ENCODE results near the gene PNRC2. TPM values are rescaled to one million over a fixed set of nuclear protein-coding genes. Genes with fewer than 3 reads are reported as not detected.

Gene PNRC2
- total and polyA plus RNA-seq, 2 experiments from 2014 or later: 67.4 to 77.3 TPM

DNA sequence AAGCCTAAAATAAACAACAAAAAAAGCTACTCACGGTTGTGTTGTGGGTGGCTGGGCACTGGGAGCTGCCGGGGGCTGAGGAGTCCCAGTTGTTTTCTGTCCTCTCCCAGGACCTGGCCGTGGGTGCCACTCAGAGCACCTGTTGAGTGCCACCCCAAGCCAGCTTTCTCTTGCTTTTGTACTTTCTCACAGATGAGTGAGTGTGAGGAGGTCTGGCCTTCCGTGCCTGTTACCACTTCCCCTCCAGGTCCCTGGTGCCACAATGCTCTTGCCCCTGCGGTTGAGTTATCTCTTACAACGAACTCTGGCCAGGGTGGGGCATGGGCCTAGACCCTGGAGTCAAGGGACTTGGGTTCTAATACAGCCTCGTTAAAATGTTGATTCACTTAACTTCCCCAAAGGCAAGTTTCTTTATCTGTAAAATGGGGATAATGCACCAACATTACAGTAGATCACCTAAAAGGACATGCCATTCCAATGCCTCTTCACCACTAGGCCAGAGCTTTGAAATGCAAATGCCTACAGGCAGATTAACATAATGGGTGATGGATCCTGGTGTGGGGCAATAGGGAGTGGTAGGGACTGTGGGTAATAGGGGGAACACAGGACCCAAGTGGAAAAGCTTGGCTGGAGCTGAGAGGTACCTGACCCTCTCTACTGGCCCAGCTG, 46.3 kb upstream of the PNRC2 start, which contains the start of gene CNR2:
Gene CNR2 (minus strand): TSS at position 151 of the 669 bp plus-strand sequence. CDS start 37,745 bp downstream, outside the sequence.
- WGBS, 2 experiments (ENCODE audit: low coverage in 1 of 2, low lambda C conversion rate in 2 of 2, missing lambda C conversion rate in 2 of 2): 64 to 65% methylated on average over 7 of the region's 7 CpGs
- H3K27ac ChIP-seq: no peak within 1 kb of the TSS
- H3K27me3 ChIP-seq (replicated peaks; ENCODE audit: insufficient read depth): no peaks in the 10 kb centered on the region; the same call in 1 of the 2 replicates
- H3K9me3 ChIP-seq (ENCODE audit: low read depth): no peaks in the 10 kb centered on the region
- H2AFZ ChIP-seq: no peak within 1 kb of the TSS
- in situ Hi-C loops (cut with MboI): no loop called here
- no peak within 1 kb of the TSS for H3K9ac ChIP-seq
- no peak for TF ChIP-seq EZH2 (IDR thresholded peaks at IDR 0.05; ENCODE audit: insufficient read depth, poor library complexity, severe bottlenecking)
- no peak for TF ChIP-seq EZH2phosphoT487 (IDR thresholded peaks at IDR 0.05; ENCODE audit: insufficient read depth, low read depth)
- H3K36me3 ChIP-seq (ENCODE audit: low read depth): no peaks in the 10 kb centered on the region
- DNase-seq: no peak
- H3F3A ChIP-seq (ENCODE audit: insufficient read depth): no peaks in the 10 kb centered on the region
- no peaks in the 10 kb centered on the region for H4K20me1 ChIP-seq (ENCODE audit: insufficient read depth)
- H3K4me3 ChIP-seq: no peak within 1 kb of the TSS
- no peaks in the 10 kb centered on the region for H3K79me2 ChIP-seq (ENCODE audit: insufficient read depth)
- no peaks in the 10 kb centered on the region for H3K9me2 ChIP-seq (ENCODE audit: insufficient read depth)
- H3K4me1 ChIP-seq (ENCODE audit: insufficient read depth): peaks cover 3% of the 10 kb centered on the region
- H3K4me2 ChIP-seq (ENCODE audit: unreplicated experiment): no peak within 1 kb of the TSS

DNA sequence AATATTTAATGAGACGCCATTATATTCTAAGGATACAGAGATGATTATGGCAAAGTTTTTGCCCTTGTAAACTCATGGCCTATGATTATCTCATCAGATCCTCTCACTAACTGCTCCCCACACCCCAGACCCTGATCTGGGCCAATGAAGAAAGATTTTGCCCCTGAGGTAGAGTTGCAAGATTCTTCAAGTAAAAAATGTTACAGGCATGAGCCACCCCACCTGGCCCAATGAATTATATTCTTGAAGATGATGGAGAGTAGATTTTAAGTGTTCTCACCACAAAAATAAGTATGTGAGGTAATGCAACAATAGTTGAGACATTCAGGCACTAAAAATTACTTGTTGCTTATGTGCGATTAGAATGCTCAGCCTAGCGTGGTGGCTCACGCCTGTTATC, 44.7 kb upstream of the PNRC2 start:
- no peak overlapping the region for H3K27ac ChIP-seq
- in situ Hi-C loops (cut with MboI): no loop called here

DNA sequence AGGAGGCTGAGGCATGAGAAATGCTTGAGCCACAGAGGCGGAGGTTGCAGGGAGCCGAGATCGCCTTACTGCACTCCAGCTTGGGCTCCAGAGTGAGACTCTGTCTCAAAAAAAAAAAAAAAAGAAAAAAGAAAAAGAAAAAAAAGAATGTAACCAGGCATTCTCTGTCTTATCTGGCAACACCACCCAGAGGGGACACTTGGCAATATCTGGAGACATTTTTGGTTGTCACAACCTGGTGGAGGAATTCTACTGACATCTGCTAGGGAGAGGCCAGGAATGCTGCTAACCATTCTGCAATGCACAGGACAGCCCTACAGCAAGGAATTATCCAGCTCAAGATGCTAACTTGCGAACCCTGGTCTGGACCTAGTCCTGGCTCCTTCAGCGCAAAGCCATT, 44.2 kb upstream of the PNRC2 start:
- Histone ChIP-seq H3F3A (ENCODE audit: insufficient read depth) (no peaks in the 10 kb centered on the region), H3K36me3 (ENCODE audit: low read depth) (no peaks in the 10 kb centered on the region), H3K27ac (no peak overlapping the region), H3K4me1 (ENCODE audit: insufficient read depth) (peaks cover 3% of the 10 kb centered on the region), H3K9me3 (ENCODE audit: low read depth) (no peaks in the 10 kb centered on the region), H3K79me2 (ENCODE audit: insufficient read depth) (no peaks in the 10 kb centered on the region), H3K9me2 (ENCODE audit: insufficient read depth) (no peaks in the 10 kb centered on the region), H2AFZ (no peak overlapping the region), H4K20me1 (ENCODE audit: insufficient read depth) (no peaks in the 10 kb centered on the region), H3K4me3 (no peak overlapping the region), H3K4me2 (ENCODE audit: unreplicated experiment) (no peak overlapping the region), H3K27me3 (replicated peaks; ENCODE audit: insufficient read depth) (no peaks in the 10 kb centered on the region), H3K9ac (no peak overlapping the region)
- WGBS, 2 experiments (ENCODE audit: low coverage in 1 of 2, low lambda C conversion rate in 2 of 2, missing lambda C conversion rate in 2 of 2): 93 to 94% methylated on average over 5 of the region's 5 CpGs
- TF ChIP-seq EZH2phosphoT487 (IDR thresholded peaks at IDR 0.05; ENCODE audit: insufficient read depth, low read depth) (no peak), EZH2 (IDR thresholded peaks at IDR 0.05; ENCODE audit: insufficient read depth, poor library complexity, severe bottlenecking) (no peak)
- in situ Hi-C loops (cut with MboI): no loop called here
- no peak for DNase-seq

More for the DNA sequence above, 44.7 kb upstream of the PNRC2 start:
- no peaks in the 10 kb centered on the region for H3K9me3 ChIP-seq (ENCODE audit: low read depth)
- H3K4me1 ChIP-seq (ENCODE audit: insufficient read depth): peaks cover 3% of the 10 kb centered on the region
- no peaks in the 10 kb centered on the region for H3F3A ChIP-seq (ENCODE audit: insufficient read depth)
- no peak overlapping the region for H3K4me2 ChIP-seq (ENCODE audit: unreplicated experiment)
- H3K79me2 ChIP-seq (ENCODE audit: insufficient read depth): no peaks in the 10 kb centered on the region
- H3K36me3 ChIP-seq (ENCODE audit: low read depth): no peaks in the 10 kb centered on the region
- H4K20me1 ChIP-seq (ENCODE audit: insufficient read depth): no peaks in the 10 kb centered on the region
- H2AFZ ChIP-seq: no peak overlapping the region
- TF ChIP-seq EZH2phosphoT487 (IDR thresholded peaks at IDR 0.05; ENCODE audit: insufficient read depth, low read depth) (no peak), EZH2 (IDR thresholded peaks at IDR 0.05; ENCODE audit: insufficient read depth, poor library complexity, severe bottlenecking) (no peak)
- no peaks in the 10 kb centered on the region for H3K27me3 ChIP-seq (replicated peaks; ENCODE audit: insufficient read depth)
- WGBS, 2 experiments (ENCODE audit: low coverage in 1 of 2, low lambda C conversion rate in 2 of 2, missing lambda C conversion rate in 2 of 2): 98% methylated on average over 4 of the region's 4 CpGs
- no peak overlapping the region for H3K9ac ChIP-seq
- no peak for DNase-seq
- H3K9me2 ChIP-seq (ENCODE audit: insufficient read depth): no peaks in the 10 kb centered on the region
- H3K4me3 ChIP-seq: no peak overlapping the region

DNA sequence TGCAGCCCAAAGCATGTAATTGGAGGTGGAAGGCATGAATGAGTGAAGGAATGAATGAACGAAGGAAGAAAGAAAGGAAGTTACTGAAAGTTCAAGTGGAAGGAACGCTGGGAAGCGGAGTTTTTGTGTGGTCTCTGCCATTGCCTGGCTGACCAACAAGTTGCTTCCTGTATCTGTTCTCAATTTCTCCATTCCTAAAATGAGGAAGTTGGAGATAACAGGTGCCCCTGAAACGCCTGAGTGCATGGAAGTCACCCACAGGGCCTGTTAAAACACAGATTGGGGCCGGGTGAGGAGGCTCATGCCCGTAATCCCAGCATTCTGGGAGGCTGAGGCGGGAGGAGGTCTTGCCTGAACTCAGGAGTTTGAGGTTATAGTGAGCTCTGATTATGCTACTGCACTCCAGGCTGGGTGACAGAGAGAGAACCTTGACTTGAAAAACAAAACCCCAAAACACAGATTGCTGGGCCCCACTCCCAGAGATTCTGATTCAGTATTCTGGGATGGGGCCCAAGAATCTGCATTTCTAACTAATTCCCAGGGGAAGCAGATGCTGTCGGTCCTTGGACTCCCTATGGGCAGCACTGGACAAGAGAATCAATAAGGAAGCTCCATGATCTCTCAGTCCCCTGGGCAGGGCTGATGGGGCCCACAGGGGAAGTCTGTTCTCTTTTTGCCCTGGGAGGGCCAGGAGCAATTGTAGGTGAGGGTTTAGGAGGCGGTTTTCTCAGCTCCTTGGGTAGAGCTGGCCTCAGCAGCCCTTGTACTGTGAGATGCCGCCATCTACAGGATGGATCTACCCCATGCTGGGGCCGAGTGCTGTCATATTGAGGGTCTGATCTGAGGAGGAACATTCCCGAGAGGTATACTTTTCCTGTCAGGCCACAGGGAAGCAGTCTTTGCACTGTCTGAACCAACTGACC, 43.2 kb upstream of the PNRC2 start:
- Histone ChIP-seq H4K20me1 (ENCODE audit: insufficient read depth) (no peaks in the 10 kb centered on the region), H3K9me3 (ENCODE audit: low read depth) (no peaks in the 10 kb centered on the region), H3K27ac (no peak overlapping the region), H3K9me2 (ENCODE audit: insufficient read depth) (no peaks in the 10 kb centered on the region), H3K36me3 (ENCODE audit: low read depth) (no peaks in the 10 kb centered on the region), H3K79me2 (ENCODE audit: insufficient read depth) (no peaks in the 10 kb centered on the region), H3K27me3 (replicated peaks; ENCODE audit: insufficient read depth) (no peaks in the 10 kb centered on the region), H3K4me1 (ENCODE audit: insufficient read depth) (peaks cover 3% of the 10 kb centered on the region), H3K4me3 (no peak overlapping the region), H3F3A (ENCODE audit: insufficient read depth) (no peaks in the 10 kb centered on the region), H3K4me2 (ENCODE audit: unreplicated experiment) (no peak overlapping the region), H3K9ac (no peak overlapping the region), H2AFZ (no peak overlapping the region)
- 63 to 70% methylated on average over 12 of the region's 12 CpGs for WGBS, 2 experiments (ENCODE audit: low coverage in 1 of 2, low lambda C conversion rate in 2 of 2, missing lambda C conversion rate in 2 of 2)
- TF ChIP-seq EZH2phosphoT487 (IDR thresholded peaks at IDR 0.05; ENCODE audit: insufficient read depth, low read depth) (no peak), EZH2 (IDR thresholded peaks at IDR 0.05; ENCODE audit: insufficient read depth, poor library complexity, severe bottlenecking) (no peak)
- in situ Hi-C loops (cut with MboI): no loop called here
- DNase-seq: peak; percentile 62

Measured in GM23248 (cell line).